Erythroblast (primary cell): ENCODE data around the gene FGR.
"Not testable (repeated sequence)": the region's sequence is repeated elsewhere in the genome, so short reads cannot be mapped to it uniquely, and the experiment has no call there.

ENCODE experiments used
- DNase-seq, 2 experiments: peaks; one replicate each; lab custom pipeline; 2025; lab: John Stamatoyannopoulos, UW
- GATA1 ChIP-seq: IDR thresholded peaks from 2 replicates; pipeline ENCODE4 v1.6.1; 2011; ENCODE audit warnings: low read depth, mild to moderate bottlenecking, control low read depth, low read length, moderate library complexity
- POLR2A ChIP-seq: IDR thresholded peaks from 2 replicates; pipeline ENCODE4 v1.6.1; 2011; ENCODE audit warnings: mild to moderate bottlenecking, low read length

FGR gene

GRCh38 chr1:27634985-27635367 is at the start of gene FGR:
Gene FGR, minus strand, starts transcription at chr1:27635185. Its CDS starts 11,269 bp downstream, at chr1:27623916.
- no peak for DNase-seq
- TF ChIP-seq GATA1: no peak
- no peak for TF ChIP-seq POLR2A

GRCh38 chr1:27684176-27684575 is 49.2 kb upstream of the FGR start:
- TF ChIP-seq GATA1: no peak
- TF ChIP-seq POLR2A: no peak
- DNase-seq: no peak

DNA sequence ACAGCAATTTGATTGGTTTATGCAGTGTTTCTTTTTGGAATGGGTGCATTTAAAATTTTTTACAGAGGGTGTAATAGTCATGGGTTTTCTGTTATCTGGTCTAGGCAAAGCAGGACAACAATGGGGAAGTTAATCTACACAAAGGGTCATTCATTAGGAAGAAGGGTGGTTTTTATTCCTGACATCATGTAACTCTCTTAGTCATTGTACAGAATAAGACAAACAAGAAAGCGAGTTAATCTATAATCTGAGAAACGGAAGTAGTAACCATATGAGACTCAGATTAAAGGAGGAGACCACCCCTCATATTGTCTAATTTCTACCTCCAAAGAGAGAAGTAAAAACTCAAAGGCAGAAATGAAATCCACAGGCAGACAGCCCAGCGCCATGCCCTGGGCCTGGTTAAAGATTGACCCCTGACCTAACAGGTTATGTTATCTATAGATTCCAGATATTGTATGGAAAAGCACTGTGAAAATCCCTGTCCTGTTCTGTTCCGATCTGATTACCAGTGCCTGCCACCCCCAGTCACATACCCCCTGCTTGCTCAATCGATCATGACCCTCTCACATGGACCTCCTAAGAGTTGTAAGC is 47.5 kb upstream of the FGR start:
- TF ChIP-seq GATA1 (no peak), POLR2A (no peak)
- DNase-seq: no peak

- DNase-seq: not testable (repeated sequence)
Measured at GRCh38 chr1:27681580-27681979, 46.6 kb upstream of the FGR start.

DNA sequence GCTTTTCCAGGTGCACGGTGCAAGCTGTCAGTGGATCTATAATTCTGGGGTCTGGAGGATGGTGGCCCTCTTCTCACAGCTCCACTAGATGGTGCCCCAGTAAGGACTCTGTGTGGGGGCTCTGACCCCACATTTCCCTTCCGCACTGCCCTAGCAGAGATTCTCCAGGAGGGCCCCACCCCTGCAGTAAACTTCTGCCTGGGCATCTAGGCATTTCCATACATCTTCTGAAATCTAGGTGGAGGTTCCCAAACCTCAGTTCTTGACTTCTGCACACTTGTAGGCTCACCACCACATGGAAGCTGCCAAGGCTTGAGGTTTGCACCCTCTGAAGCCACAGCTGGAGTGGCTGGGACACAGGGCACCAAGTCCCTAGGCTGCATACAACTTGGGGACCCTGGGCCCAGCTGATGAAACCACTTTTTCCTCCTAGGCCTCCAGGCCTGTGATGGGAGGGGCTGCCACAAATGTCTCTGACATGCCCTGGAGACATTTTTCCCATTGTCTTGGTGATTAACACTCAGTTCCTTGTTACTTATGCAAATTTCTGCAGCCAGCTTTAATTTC is 45.3 kb upstream of the FGR start:
- DNase-seq: not testable (repeated sequence)

- TF ChIP-seq GATA1: no peak
- TF ChIP-seq POLR2A: no peak
- DNase-seq: no peak
Measured at GRCh38 chr1:27678747-27679146, 43.8 kb upstream of the FGR start.

DNA sequence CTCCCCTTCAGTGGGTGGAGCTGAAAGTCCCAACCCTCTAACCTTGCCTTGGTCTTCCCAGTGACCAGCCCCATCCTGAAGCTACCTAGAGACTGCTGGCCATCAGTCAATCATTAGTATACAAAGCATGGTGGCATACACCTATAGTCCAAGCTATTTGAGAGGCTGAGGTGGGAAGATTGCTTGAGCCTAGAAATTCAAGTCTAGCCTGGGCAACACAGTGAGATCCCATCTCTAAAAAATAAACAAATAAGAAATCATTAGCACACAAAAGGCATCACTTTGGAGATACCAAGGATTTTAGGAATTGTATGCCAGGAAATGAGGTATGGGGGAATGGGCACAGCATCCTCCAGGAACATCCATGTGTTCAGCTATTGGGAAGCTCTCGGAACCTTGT is 41.4 kb upstream of the FGR start:
- TF ChIP-seq GATA1: no peak
- no peak for TF ChIP-seq POLR2A
- no peak for DNase-seq

DNA sequence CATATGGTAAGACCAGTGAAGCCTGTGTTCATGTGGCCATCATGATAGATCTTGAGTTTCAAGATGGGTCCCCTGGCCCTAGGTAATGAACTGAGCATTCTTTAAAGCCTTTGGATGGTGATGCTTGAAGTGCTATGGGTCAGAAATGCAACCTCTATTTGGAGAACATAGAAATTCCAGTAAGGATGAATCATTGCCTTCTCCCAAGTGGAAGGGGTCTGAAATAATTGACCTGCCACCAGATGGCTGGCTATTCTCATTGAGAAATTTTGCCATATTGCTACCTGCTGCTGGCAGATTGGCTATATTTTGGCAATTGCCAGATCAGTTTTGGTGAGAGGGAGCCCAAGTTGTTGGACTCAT is 37.7 kb upstream of the FGR start:
- no peak for DNase-seq
- no peak for TF ChIP-seq GATA1
- TF ChIP-seq POLR2A: no peak

GRCh38 chr1:27671964-27672749 is 37.2 kb upstream of the FGR start, which contains the start of gene IFI6:
Gene IFI6, minus strand, starts transcription at chr1:27672192. Its CDS starts 2,878 bp downstream, at chr1:27669314.
- DNase-seq: peak; percentile 88 to 91
- TF ChIP-seq GATA1 (no peak), POLR2A (peak; percentile 69)

GRCh38 chr1:27669876-27670275 is 34.9 kb upstream of the FGR start:
- no peak for DNase-seq
- TF ChIP-seq GATA1 (no peak), POLR2A (no peak)

- peak in 1 of 2 experiments; percentile 88 for DNase-seq
- no peak for TF ChIP-seq POLR2A
Measured at GRCh38 chr1:27668808-27669723, 34.1 kb upstream of the FGR start.

GRCh38 chr1:27668121-27668807 is 33.3 kb upstream of the FGR start:
- no peak for TF ChIP-seq GATA1
- TF ChIP-seq POLR2A: no peak
- no peak for DNase-seq

GRCh38 chr1:27666791-27667254 is 31.8 kb upstream of the FGR start:
- TF ChIP-seq GATA1: no peak
- TF ChIP-seq POLR2A: no peak
- DNase-seq: peak in 1 of 2 experiments; percentile 54

DNA sequence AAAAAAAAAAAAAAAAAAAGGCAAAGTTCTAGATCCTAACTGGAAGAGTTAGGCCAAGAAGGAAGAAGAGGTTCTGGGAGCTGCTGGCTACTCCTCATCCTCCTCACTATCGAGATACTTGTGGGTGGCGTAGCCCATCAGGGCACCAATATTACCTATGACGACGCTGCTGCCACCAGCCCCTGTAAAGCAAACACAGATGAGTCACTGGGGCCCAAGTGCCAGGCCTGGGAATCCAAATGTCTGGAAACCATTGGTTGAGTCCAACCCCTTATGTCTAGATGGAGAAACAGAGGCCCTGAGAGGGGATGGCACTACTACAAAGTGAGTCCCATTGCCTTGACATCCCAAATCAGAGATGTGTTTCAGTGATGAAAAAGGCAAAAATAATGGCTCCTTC is 31.3 kb upstream of the FGR start:
- no peak for TF ChIP-seq GATA1
- no peak for TF ChIP-seq POLR2A
- DNase-seq: no peak
